PC-3 (cell line): ENCODE measurements around the gene AP3B1.

Experiments used
- EZH2 ChIP-seq: fragments of 300-600 bp; sonication (generic); IDR thresholded peaks from one replicate; pipeline ENCODE4 v1.6.1; 2017; ENCODE audit warnings: antibody characterized with exemption, mild to moderate bottlenecking, low read length; ENCODE audit not compliant: unreplicated experiment
- TF ChIP-seq, protein P1 (sequence below): fragments of 300-600 bp; sonication (generic); conservative IDR thresholded peaks from 2 replicates; pipeline ENCODE4 v1.5.1; 2017; ENCODE audit warnings: antibody characterized with exemption, low read depth, mild to moderate bottlenecking, low read length

DNA sequence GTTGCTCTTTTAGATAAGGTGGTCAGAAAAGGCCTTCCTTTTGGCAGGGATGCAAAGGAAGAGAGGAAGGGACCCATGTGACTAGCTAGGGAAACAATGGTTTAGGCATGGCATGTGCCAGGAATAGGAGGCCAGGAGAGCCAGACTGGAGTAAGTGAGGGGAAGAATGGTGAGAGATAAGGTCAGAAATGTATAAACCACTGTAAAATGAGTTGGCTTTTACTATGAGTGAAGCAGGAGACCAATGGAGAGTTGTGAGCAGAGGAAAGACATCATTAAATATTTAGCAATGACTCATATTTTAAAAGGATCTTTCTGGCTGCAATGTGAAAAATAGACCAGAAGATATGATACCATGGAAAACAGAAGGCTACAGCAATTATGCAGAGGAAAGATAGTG, 50.9 kb downstream of the AP3B1 start:
- TF ChIP-seq, protein P1, sequence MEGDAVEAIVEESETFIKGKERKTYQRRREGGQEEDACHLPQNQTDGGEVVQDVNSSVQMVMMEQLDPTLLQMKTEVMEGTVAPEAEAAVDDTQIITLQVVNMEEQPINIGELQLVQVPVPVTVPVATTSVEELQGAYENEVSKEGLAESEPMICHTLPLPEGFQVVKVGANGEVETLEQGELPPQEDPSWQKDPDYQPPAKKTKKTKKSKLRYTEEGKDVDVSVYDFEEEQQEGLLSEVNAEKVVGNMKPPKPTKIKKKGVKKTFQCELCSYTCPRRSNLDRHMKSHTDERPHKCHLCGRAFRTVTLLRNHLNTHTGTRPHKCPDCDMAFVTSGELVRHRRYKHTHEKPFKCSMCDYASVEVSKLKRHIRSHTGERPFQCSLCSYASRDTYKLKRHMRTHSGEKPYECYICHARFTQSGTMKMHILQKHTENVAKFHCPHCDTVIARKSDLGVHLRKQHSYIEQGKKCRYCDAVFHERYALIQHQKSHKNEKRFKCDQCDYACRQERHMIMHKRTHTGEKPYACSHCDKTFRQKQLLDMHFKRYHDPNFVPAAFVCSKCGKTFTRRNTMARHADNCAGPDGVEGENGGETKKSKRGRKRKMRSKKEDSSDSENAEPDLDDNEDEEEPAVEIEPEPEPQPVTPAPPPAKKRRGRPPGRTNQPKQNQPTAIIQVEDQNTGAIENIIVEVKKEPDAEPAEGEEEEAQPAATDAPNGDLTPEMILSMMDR: no peak
- no peak for TF ChIP-seq EZH2
